GM18867 (cell line): Measurements from ENCODE around the gene SERF2.
"Not testable (repeated sequence)": the region's sequence is repeated elsewhere in the genome, so short reads cannot be mapped to it uniquely, and the experiment has no call there.

Source experiments
- ATAC-seq: cut with Tn5 transposase; IDR thresholded peaks from one replicate; pipeline ENCODE4 v1.9.1; 2021; ENCODE audit warnings: mild to moderate bottlenecking, moderate library complexity; ENCODE audit not compliant: unreplicated experiment

The SERF2 gene

DNA sequence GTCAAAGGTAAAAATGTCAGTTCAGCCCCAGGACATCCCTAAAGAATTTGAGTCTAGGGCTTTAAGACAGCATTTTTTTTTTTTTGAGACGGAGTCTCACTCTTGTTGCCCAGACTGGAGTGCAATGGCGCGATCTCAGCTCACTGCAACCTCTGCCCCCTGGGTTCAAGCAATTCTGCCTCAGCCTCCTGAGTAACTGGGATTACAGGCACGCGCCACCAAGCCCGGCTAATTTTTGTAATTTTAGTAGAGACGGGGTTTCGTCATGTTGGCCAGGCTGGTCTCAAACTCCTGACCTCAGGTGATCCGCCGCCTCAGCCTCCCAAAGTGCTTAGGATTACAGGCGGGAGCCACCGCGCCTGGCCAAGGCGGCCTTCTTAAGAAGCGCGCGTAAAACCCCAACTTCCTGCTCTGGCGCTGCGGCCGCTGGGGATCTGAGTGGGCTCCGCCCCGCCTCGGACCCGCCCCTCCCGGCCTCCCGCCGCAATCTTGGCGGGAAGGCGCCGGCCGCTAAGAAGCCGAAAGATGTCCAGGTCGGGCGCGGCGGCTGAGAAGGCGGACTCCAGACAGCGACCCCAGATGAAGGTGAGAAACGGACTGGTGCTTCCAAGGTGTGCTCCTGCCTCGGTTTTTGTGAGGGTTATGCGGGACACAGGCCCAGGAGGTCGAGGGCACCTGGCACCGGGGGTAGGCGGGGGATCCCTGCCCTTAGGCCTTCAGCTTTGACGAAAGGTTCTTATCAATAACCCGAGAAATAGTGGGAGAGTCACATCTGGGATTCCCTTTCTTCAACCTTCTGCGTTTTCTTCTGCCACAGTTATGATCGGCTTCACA, 34.6 kb downstream of the SERF2 start, which contains the start of gene WDR76:
WDR76 (plus strand) TSS at position 495 of the 834 bp plus-strand sequence; CDS start at position 526, 31 bp downstream.
- ATAC-seq, result peak; percentile 64

GRCh38 chr15:43828061-43828657, 36.0 kb downstream of the SERF2 start:
- ATAC-seq, result no peak

DNA sequence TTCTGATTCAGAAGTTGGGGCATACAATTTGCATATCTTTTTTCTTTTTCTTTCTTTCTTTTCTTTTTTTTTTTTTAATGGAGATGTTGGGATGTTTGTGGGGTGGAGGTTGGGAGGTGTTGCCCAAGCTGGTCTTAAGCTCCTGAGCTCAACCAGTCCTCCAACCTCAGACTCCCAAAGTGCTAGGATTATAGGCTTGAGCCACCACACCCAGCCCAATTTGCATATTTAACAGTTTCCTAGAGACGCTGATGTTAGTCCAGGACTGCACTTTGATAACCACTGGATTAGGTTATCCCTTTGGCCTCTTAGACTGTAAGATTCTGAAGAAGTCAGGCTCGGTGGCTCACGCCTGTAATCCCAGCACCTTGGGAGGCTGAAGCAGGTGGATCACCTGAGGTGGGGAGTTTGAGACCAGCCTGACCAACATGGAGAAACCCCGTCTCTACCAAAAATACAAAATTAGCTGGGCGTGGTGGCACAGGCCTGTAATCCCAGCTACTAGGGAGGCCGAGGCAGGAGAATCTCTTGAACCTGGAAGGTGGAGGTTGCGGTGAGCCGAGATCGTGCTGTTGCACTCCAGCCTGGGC, 37.9 kb downstream of the SERF2 start:
- not testable (repeated sequence) for ATAC-seq

- ATAC-seq, result not testable (repeated sequence)
These were observed 38.7 kb downstream of the SERF2 start for GRCh38 chr15:43830691-43831275.

GRCh38 chr15:43831519-43832052, 39.5 kb downstream of the SERF2 start:
- not testable (repeated sequence) for ATAC-seq

- ATAC-seq, result not testable (repeated sequence)
These were observed 40.4 kb downstream of the SERF2 start for GRCh38 chr15:43832485-43832884.

DNA sequence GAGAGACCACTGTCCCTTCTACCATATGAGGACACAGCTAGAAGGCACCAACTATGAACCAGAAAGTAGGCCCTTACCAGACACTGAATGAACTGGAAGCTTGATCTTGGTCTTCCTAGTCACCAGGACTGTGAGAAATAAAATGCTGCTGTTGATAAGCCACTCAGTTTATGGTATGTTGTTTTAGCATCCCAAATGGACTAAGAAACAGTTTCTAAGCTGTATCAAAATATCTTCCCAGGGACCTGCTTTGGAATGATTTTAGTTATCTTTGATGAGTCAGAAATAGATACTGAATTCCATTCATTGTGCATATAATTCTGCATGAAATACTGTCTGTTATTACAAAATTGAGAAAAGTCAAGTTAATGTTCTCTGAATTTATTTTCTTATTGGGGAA, 53.3 kb downstream of the SERF2 start:
- ATAC-seq, result no peak
